ENCODE results near the gene ANKRD27.
"Not testable (repeated sequence)": the region's sequence is repeated elsewhere in the genome, so short reads cannot be mapped to it uniquely, and the experiment has no call there.

The ANKRD27 gene

DNA sequence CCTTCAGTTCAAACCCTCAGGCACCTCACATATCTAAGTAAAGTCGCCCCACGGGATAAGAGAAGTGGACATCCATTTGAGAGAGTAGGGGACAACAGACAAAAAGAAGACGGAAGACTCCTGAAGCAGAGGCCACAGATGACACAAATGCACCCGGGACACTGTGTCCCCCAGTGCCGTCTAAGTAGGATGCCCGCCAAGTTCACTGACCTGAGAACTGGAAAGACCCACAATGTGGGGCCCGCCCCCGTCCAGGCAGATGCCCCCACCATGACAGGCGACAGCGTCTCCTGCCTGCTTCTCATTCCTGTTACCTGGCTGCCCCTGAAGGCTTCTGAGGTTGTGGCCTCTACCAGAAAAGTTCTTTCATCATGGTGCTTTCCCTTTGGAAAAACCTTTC, 16.9 kb downstream of the ANKRD27 start:
- no peak for DNase-seq
- Histone ChIP-seq H3K9me3 (ENCODE audit: severe bottlenecking) (no peaks in the 10 kb centered on the region), H3K36me3 (no peaks in the 10 kb centered on the region; the same call in 1 of the 2 replicates), H3K27me3 (ENCODE audit: insufficient read depth, low read depth, severe bottlenecking) (no peaks in the 10 kb centered on the region), H3K27ac (no peak overlapping the region), H3K4me3 (ENCODE audit: low read depth, low read length) (no peak overlapping the region)
- TF ChIP-seq, protein P1, sequence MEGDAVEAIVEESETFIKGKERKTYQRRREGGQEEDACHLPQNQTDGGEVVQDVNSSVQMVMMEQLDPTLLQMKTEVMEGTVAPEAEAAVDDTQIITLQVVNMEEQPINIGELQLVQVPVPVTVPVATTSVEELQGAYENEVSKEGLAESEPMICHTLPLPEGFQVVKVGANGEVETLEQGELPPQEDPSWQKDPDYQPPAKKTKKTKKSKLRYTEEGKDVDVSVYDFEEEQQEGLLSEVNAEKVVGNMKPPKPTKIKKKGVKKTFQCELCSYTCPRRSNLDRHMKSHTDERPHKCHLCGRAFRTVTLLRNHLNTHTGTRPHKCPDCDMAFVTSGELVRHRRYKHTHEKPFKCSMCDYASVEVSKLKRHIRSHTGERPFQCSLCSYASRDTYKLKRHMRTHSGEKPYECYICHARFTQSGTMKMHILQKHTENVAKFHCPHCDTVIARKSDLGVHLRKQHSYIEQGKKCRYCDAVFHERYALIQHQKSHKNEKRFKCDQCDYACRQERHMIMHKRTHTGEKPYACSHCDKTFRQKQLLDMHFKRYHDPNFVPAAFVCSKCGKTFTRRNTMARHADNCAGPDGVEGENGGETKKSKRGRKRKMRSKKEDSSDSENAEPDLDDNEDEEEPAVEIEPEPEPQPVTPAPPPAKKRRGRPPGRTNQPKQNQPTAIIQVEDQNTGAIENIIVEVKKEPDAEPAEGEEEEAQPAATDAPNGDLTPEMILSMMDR (IDR thresholded peaks at IDR 0.05; ENCODE audit: low read depth, low read length) = no peak

DNA sequence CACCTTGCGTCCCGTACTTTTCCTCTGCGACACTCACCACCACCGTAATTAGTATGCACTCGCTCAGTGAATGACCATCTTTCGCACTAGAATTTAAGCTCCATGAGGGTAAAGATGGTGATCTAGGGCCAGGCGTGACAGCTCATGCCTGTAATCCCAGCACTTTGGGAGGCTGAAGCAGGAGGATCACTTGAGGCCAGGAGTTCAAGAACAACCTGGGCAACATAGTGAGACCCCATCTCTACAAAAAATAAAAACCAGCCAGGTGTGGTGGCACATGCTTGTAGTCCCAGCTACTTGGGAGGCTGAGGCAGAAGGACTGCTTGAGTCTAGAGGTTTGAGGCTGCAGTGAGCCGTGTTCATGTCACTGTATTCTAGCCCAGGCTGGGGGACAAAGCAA, 18.6 kb downstream of the ANKRD27 start:
- not testable (repeated sequence) for H3K27ac ChIP-seq; DNase-seq; H3K36me3 ChIP-seq; H3K4me3 ChIP-seq (ENCODE audit: low read depth, low read length); H3K9me3 ChIP-seq (ENCODE audit: severe bottlenecking); H3K27me3 ChIP-seq (ENCODE audit: insufficient read depth, low read depth, severe bottlenecking)

DNA sequence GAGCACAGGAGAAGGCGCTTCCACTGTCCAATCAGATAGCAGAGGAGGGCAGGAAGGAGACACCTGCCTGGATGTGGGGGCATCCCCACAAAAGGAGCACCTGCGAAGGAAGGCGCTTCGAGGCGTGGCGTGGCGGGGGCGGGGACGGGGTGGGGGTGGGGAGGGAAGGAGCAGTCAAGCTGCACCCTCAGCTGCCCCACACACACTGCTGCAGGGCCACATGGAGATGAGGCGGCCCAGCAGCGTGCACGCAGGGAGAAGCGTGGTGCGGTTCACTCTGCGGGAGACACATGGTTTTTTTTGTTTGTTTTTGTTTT, 21.4 kb downstream of the ANKRD27 start:
- no peaks in the 10 kb centered on the region; the same call in 1 of the 2 replicates for H3K36me3 ChIP-seq
- H3K27me3 ChIP-seq (ENCODE audit: insufficient read depth, low read depth, severe bottlenecking) = no peaks in the 10 kb centered on the region
- H3K4me3 ChIP-seq (ENCODE audit: low read depth, low read length) = no peak overlapping the region
- TF ChIP-seq, protein P1 (IDR thresholded peaks at IDR 0.05; ENCODE audit: low read depth, low read length) = no peak
- H3K27ac ChIP-seq = no peak overlapping the region
- DNase-seq = no peak
- no peaks in the 10 kb centered on the region for H3K9me3 ChIP-seq (ENCODE audit: severe bottlenecking)

DNA sequence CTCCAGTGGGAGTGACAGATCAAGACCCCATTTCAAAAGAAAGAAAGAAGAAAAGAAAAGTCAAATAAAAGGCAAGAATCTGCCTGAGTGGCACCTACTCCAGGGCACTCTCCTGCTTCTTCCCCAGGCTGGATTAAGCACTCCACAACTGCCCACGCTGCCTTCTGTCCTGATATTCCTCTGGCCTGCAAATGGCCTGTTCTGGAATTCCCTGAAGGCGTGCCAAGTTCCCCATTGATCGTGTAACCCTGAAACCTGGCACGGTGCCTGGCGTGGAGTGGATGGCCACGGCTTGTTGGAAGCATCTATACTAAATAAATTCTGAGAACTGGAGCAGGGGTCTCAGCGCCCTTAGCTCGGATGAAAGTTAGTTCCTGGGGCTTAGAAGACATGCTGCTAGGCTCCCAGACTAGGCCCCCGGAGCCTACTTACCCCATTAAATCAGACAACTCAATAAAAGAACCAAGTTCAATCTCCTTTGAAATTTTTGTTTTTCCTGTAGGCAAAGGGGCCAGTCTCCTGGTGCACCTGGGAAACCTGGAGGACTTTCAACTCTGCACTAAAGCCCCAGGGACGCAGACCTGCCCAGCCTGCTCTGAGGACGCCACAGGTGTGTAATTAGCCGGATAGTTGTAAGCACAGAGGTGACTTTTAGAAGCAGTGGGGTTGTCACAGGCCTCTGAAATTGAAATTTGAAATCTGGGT, 21.9 kb downstream of the ANKRD27 start:
- DNase-seq = no peak
- Histone ChIP-seq H3K36me3 (peaks cover 4% of the 10 kb centered on the region; the same call in 1 of the 2 replicates), H3K27ac (no peak overlapping the region), H3K4me3 (ENCODE audit: low read depth, low read length) (no peak overlapping the region), H3K27me3 (ENCODE audit: insufficient read depth, low read depth, severe bottlenecking) (no peaks in the 10 kb centered on the region), H3K9me3 (ENCODE audit: severe bottlenecking) (no peaks in the 10 kb centered on the region)
- TF ChIP-seq, protein P1 (IDR thresholded peaks at IDR 0.05; ENCODE audit: low read depth, low read length) = no peak

DNA sequence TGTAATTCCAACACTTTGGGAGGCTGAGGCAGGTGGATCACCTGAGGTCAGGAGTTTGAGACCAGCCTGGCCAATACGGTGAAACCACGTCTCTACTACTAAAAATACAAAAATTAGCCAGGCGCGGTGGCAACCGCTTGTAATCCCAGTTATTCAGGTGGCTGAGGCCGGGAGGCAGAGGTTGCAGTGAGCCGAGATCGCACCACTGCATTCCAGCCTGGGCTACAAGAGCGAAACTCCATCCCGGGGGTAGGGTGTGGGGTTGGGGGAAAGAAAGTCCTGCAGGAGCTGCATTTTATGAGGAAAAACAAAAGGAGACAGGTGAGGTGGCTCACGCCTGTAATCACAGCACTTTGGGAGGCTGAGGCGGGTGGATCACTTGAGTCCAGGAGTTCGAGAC, 22.6 kb downstream of the ANKRD27 start:
- not testable (repeated sequence) for DNase-seq; H3K27ac ChIP-seq; H3K36me3 ChIP-seq; H3K4me3 ChIP-seq (ENCODE audit: low read depth, low read length); H3K9me3 ChIP-seq (ENCODE audit: severe bottlenecking); H3K27me3 ChIP-seq (ENCODE audit: insufficient read depth, low read depth, severe bottlenecking)

DNA sequence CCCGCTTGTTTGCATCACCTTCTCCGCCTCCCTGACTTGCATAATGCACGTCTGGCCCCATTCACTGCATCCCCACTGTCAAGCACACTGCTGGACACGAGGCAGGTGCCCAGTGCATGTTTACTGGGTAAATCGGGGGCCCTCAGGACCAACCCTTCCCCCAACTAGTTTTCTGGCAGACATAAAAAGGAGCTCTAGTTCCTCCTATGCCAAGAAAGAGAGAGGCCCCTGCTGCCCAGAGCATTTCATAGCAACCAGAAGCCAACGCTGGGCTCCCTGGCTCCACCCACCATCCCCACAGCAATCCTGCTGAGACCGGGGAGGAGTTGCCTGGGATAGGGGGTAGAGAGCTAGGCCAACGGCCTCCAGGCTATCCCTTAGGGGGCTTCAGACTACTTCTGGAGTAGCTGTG, 23.2 kb downstream of the ANKRD27 start:
- H3K27me3 ChIP-seq (ENCODE audit: insufficient read depth, low read depth, severe bottlenecking) = no peaks in the 10 kb centered on the region
- peaks cover 9% of the 10 kb centered on the region for H3K36me3 ChIP-seq
- DNase-seq = no peak
- H3K4me3 ChIP-seq (ENCODE audit: low read depth, low read length) = no peak overlapping the region
- no peaks in the 10 kb centered on the region for H3K9me3 ChIP-seq (ENCODE audit: severe bottlenecking)
- TF ChIP-seq, protein P1 (IDR thresholded peaks at IDR 0.05; ENCODE audit: low read depth, low read length) = no peak
- no peak overlapping the region for H3K27ac ChIP-seq

DNA sequence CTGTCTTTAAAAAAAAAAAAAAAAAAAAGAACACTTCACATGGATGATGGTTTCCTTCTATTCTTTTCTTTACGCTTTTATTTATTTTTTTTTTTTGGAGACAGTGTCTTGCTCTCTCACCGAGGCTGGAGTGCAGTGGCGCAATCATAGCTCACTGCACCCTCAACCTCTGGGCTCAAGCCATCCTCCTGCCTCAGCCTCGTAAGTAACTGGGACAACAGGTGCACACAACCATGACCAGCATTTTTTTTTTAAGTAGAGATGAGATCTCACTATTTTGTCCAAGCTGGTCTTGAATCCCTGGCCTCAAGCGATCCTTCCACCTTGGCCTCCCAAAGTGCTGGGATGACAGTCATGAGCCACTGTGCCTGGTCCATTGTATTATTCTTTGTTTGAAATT, 24.3 kb downstream of the ANKRD27 start:
- TF ChIP-seq, protein P1 (IDR thresholded peaks at IDR 0.05; ENCODE audit: low read depth, low read length) = no peak

More for the DNA sequence above, 24.3 kb downstream of the ANKRD27 start:
- H3K36me3 ChIP-seq = peaks cover 9% of the 10 kb centered on the region
- no peak for DNase-seq
- H3K9me3 ChIP-seq (ENCODE audit: severe bottlenecking) = no peaks in the 10 kb centered on the region
- no peak overlapping the region for H3K4me3 ChIP-seq (ENCODE audit: low read depth, low read length)
- no peak overlapping the region for H3K27ac ChIP-seq
- no peaks in the 10 kb centered on the region for H3K27me3 ChIP-seq (ENCODE audit: insufficient read depth, low read depth, severe bottlenecking)

Data from WERI-Rb-1 (cell line).